Activated CD4-positive, CD25-positive, alpha-beta regulatory T cell treated with anti-CD3 and anti-CD28 coated beads, Interleukin-2, amount 50 U/mL, for 72 hours (primary cell): ENCODE data around the gene OR8I2.
"Not testable (repeated sequence)": the region's sequence is repeated elsewhere in the genome, so short reads cannot be mapped to it uniquely, and the experiment has no call there.

Experiments used
- DNase-seq: peaks from one replicate; pipeline ENCODE4 v3.0.0; 2021

Gene OR8I2

DNA sequence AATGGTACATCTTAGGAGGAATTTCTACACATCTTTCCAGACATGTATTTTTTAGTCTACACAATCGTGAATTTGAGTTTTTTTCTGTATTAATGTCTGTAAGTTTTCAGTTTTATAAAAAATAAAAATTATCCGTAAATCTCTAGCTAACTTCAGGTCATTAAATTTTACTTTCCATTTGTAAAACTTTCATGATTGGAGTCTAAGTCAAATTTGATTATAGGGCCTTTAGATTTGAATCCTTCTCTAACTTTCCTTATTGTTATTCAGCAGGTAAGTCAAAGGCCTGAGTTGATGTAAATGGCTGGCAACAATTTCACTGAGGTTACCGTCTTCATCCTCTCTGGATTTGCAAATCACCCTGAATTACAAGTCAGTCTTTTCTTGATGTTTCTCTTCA lies at the start of gene OR8I2:
OR8I2 (plus strand) TSS at position 301 of the 400 bp plus-strand sequence; CDS start at position 301, 0 bp downstream.
- no peak for DNase-seq

DNA sequence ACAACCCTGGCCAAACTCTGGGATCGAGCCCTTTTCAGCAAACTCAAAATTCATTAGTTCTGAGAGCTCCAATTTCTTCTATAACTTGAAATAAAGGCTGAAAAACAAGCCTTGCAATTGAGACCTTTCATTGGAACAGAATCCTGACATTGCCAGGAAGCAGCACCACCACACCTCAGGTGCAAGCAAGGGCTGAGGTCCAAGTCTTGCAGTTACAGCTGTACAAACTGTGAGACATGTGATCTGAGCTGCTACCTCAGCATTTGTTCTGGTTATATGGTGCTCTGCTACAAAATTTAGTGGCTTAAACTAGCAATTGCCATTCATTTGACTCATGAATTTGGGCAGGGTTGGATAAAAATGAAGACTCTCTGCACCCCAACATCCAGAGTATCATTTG lies 47.6 kb upstream of the OR8I2 start:
- DNase-seq, result no peak

DNA sequence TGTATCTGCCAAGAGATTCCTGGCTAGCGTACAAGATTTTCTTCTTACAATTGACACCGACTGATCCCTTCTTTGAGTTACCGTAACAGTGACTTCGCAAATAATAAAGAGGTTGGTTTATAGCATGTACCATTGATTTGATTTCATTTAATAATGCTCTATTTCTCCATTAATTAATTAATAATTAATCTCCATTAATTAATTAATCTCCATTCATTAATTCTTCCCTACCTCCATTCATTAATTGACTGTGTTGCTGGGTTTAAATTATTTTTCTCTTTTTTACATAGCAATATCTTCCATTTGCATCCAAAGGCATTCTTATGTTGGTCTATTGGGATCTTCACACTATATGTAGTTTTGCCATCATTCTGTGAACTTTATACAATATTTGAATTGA lies 44.6 kb upstream of the OR8I2 start:
- DNase-seq, result no peak

DNA sequence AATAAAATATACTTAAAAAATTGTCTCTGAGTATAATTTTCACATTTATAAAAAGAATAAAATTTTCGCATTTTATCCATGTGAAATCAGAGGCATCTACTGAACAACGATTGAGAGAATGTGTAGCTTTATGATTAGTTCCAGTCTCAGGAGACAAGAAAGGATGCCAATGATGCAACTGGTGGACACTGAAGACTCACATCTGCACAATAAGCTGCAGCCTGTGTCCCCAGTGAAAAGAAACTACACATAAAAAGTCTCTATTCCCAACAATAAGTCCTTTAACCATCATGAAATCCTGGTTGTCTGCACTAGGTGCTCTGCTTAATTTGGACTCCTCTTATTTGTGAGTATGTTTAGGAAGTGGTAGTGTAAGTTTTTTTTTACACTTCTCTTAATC lies 43.6 kb upstream of the OR8I2 start:
- no peak for DNase-seq

DNA sequence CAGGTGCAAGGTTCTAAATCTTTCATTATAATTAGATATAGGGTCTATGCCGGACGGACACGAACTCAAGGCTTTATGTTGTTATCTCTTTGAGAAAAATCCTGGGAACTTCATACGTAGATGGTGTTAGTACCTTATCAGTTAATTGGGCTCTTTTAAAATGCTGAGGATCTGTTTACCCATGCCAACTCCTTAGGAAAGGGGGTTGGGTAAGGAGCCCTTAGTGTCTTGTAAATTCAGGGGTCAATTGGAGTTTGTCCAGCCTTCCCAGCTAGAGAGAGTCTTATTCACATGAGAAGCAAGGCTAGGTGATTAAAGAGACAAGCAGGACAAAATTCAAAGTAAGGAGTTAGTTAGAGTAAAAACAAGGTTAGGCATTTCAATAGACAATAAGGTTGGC lies 36.7 kb upstream of the OR8I2 start:
- DNase-seq, result not testable (repeated sequence)

DNA sequence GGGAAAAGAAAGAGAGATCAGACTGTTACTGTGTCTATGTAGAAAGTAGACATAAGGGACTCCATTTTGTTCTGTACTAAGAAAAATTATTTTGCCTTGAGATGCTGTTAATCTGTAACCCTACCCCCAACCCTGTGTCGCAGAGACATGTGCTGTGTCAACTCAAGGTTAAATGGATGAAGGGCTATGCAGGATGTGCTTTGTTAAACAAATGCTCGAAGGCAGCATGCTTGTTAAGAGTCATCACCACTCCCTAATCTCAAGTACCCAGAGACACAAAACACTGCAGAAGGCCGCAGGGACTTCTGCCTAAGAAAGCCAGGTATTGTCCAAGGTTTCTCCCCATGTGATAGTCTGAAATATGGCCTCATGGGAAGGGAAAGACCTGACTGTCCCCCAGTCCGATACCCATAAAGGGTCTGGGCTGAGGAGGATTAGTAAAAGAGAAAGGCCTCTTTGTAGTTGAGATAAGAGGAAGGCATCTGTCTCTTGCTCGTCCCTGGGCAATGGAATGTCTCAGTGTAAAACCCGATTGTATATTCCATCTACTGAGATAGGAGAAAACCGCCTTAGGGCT lies 35.4 kb upstream of the OR8I2 start:
- DNase-seq, result not testable (repeated sequence)

DNA sequence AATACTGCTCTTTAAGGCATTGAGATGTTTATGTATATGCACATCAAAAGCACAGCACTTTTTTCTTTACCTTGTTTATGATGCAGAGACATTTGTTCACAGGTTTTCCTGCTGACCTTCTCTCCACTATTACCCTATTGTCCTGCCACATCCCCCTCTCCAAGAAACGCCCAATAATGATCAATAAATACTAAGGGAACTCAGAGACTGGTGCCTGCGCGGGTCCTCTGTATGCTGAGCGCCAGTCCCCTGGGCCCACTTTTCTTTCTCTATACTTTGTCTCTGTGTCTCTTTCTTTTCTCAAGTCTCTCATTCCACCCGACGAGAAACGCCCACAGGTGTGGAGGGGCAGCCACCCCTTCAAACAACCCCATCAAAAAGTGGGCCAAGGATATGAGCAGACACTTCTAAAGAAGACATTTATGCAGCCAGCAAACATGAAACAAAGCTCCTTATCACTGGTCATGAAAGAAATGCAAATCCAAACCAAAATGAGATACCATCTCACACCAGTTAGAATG lies 34.8 kb upstream of the OR8I2 start:
- not testable (repeated sequence) for DNase-seq

DNA sequence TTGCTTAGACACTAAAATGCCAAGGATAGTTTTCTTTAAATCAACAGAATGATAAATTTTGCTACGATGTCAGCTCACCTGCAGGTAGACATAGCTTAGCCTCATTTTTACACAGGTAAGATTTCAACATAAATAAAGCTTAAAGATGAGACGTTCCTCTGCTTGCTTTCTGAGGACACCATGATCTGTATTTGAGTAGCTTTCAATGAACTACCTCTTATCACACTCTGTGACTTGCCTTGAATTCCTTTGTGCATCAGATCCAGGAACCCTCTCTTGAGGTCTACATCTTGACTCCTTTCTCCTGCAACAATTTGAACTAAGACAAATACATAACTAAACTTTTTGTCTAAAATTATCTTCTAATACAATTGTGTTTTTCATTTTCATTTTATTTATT lies 26.1 kb upstream of the OR8I2 start:
- DNase-seq, result no peak

DNA sequence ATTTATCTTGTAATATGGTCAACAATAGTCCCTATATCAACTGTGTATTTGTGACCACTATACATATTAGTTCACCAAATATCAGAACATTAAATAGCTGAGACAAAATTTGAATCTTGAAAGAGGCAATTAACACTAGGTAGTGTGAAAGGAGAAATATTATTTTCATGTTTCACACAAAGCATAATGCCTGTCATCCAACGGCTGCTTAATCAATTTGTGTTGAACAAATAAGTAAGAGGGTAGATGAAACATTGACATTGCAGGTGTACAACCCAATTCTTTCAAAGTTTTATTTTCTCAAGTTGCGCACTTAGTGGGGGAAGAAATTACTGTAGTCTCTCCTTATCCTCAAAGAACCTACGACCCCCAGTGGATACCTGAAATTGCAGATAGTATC lies 3.4 kb upstream of the OR8I2 start:
- no peak for DNase-seq

DNA sequence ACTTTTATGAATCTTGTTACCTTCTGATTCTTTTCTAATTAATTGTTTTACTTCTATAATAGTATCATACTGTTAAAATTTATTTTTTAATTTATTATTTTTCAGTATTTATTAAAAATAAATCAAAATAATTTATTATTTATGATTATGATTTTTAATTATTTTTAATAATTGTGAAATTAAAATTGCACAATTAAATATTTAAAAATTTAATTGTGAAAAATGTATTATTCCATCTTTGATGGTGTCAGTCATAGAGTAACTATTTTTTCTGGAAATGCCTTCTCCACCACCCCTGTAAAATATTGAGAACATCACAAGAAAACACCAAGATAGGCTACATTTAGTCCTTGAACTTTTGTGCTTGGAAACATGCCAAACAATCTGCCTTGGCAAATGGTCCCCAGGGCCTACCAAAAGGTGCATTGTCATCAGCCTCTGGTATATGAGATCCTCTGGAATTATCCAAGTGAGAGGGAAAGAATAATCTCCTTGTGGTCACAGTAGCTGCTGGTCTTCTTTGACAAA lies 10.2 kb downstream of the OR8I2 start, which contains the start of gene OR8H2:
OR8H2 (plus strand) TSS at position 478 of the 528 bp plus-strand sequence. CDS start 1,356 bp downstream, outside the sequence.
- DNase-seq, result no peak

DNA sequence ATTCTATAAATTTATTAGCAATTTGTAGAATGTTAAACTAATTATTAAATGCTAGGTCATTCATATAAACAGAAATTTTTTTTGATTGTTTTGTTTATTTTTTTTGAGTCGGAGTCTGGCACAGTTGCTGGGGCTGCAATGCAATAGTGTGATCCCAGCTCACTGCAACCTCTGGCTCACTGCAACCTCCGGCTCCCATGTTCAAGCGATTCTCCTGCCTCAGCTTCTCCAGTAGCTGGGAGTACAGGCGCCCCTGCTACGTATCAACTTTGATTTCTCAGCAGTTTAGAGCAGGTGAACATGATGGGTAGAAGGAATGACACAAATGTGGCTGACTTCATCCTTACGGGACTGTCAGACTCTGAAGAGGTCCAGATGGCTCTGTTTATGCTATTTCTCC lies 29.0 kb downstream of the OR8I2 start, which contains the start of gene OR8H3:
OR8H3 (plus strand) TSS at position 301 of the 400 bp plus-strand sequence; CDS start at position 301, 0 bp downstream.
- DNase-seq, result no peak

DNA sequence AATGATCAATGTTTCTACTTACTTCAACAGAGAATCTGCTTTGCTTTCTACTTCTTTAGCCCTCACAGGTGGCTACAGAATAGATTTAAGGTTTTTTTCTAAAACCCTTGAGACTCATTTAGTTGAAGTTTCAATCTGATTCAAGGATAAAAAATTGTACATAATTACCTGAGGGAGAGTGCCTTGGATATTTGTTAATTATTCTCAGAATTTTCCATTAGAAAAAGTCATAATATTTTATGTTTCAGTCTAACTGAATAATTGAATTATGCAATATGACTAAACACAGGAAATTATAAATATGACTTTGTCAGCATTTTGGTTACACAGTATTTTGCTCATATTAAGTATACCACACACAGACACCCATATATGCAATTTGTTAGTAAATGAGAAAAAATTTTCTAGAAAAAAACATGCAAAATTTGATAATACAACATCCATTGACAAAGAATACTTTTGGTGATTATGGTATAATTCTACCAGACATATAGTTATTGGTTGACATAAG lies 47.1 kb downstream of the OR8I2 start, which contains the start of gene OR8J3:
OR8J3 (minus strand) TSS at position 51 of the 511 bp plus-strand sequence. CDS start 2,483 bp downstream, outside the sequence.
- no peak for DNase-seq

DNA sequence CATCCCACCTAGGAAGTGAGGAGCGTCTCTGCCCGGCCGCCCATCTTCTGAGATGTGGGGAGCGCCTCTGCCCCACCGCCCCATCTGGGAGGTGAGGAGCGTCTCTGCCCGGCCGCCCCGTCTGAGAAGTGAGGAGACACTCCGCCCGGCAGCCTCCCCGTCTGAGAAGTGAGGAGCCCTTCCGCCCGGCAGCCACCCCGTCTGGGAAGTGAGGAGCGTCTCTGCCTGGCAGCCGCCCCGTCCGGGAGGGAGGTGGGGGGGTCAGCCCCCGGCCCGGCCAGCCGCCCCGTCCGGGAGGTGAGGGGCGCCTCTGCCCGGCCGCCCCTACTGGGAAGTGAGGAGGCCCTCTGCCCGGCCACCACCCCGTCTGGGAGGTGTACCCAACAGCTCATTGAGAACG lies 50.6 kb downstream of the OR8I2 start:
- not testable (repeated sequence) for DNase-seq
